HUES48 (cell line): ENCODE data around the gene FANCC.
A peak's percentile ranks its signal among the peaks of the same experiment; 100 is the strongest.

Experiments used
- H3K27ac ChIP-seq: one replicate; pipeline ENCODE4 v1.7.0; 2013; ENCODE audit warnings: low read depth, low read length, inconsistent platforms
- H3K27me3 ChIP-seq: 2 replicates; pipeline ENCODE4 v1.6.1; 2013; ENCODE audit warnings: mild to moderate bottlenecking, low read length; ENCODE audit not compliant: control insufficient read depth, insufficient read depth
- H3K36me3 ChIP-seq: 2 replicates; pipeline ENCODE4 v1.6.1; 2013; ENCODE audit warnings: low read length; ENCODE audit not compliant: control insufficient read depth, insufficient read depth
- H3K4me1 ChIP-seq: 2 replicates; pipeline ENCODE4 v1.6.1; 2013; ENCODE audit warnings: mild to moderate bottlenecking, low read length; ENCODE audit not compliant: control insufficient read depth, insufficient read depth
- H3K4me3 ChIP-seq: 2 replicates; pipeline ENCODE4 v1.5.1; 2013; ENCODE audit warnings: mild to moderate bottlenecking, low read depth, low read length
- H3K9ac ChIP-seq: 2 replicates; pipeline ENCODE4 v1.6.1; 2013; ENCODE audit warnings: mild to moderate bottlenecking, low read depth, low read length, moderate library complexity
- H3K9me3 ChIP-seq: 2 replicates; pipeline ENCODE4 v1.6.1; 2013; ENCODE audit warnings: low read length; ENCODE audit not compliant: control insufficient read depth, insufficient read depth

FANCC gene

DNA sequence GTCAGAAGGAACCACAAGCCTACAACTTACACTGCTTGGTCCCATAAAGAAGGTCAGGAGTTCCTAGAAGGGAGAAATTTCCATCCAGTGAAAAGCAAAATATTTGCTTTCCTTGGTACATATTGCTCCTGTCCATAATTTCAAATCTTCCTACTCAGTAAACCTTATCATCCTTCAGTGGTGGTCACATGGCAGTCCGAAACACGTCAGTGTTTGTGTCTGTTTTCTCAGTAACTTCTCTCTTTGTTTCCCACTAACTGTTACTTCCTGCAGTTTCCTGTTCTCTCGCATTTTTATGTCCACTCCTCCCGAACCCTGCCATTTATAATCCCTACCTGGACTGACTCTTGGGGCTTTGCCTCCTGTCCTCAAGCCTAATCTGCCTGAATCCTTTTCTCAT, 129.1 kb downstream of the FANCC start:
- peaks cover 4% of the 10 kb centered on the region for H3K4me1 ChIP-seq
- no peaks in the 10 kb centered on the region for H3K27me3 ChIP-seq
- no peak overlapping the region for H3K4me3 ChIP-seq
- H3K9me3 ChIP-seq, result no peaks in the 10 kb centered on the region
- H3K9ac ChIP-seq, result no peak overlapping the region
- H3K27ac ChIP-seq, result no peak overlapping the region
- no peaks in the 10 kb centered on the region for H3K36me3 ChIP-seq

GRCh38 chr9:95185956-95186355, 131.6 kb downstream of the FANCC start:
- no peak overlapping the region for H3K4me3 ChIP-seq
- peaks cover 10% of the 10 kb centered on the region for H3K4me1 ChIP-seq
- no peaks in the 10 kb centered on the region for H3K36me3 ChIP-seq
- no peak overlapping the region for H3K27ac ChIP-seq
- no peaks in the 10 kb centered on the region for H3K27me3 ChIP-seq
- no peaks in the 10 kb centered on the region for H3K9me3 ChIP-seq
- H3K9ac ChIP-seq, result no peak overlapping the region

DNA sequence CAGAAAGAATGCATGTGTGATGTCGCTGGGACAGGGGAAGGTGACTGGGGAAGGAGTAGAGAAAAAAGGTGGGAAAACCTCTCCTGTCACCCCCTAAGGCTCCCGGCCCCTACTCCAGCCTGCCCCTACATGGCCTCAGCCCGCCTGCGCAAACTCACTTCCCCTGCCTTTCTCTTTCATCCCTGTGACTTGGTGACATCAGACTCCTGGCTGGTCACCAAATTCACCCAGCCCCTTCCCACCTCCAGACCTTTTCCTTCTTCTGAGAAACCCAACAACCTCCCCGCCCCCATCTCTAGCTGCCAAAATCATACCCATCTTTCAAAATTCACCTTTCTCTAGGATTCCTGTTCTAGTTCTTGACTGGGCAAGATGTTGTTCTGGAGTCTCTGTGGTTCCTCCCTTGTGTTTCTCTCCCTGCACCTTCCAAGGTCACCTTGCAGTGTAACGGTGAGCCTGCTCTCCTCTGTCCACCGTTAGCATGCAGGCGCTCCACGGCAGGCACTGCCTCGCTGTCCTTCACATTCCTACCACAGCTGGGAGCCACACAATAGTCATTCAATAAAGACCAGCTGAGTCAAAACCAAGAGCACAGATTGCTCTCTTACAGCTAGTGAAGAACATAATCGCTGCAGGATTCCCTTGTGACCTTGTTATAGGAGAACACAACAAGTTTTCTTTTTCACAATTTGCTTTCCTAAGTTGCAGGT, 134.5 kb downstream of the FANCC start:
- Histone ChIP-seq H3K4me1 (peaks cover 10% of the 10 kb centered on the region), H3K9me3 (no peaks in the 10 kb centered on the region), H3K27ac (no peak overlapping the region), H3K4me3 (no peak overlapping the region), H3K27me3 (no peaks in the 10 kb centered on the region), H3K36me3 (no peaks in the 10 kb centered on the region), H3K9ac (no peak overlapping the region)

DNA sequence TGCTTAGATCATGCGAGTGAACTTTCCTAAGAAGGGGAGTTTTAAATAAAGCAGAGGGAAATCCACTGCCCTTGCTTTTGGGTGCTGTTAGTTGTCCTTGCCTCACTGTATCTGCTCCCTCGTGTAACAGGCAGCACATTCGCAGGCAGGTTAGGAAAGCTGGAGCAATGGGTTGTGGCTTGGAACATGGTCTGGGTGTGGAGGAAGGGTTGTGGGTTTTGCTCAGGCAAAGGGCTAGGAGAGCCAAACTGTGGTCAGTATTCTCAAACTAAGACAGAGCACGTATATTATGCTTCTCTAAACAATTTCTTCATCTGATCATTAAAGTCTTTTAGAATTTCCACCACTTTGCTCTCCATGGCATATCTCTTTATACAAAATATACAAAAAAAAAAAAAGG, 135.7 kb downstream of the FANCC start:
- H3K36me3 ChIP-seq, result no peaks in the 10 kb centered on the region
- H3K9me3 ChIP-seq, result no peaks in the 10 kb centered on the region
- H3K27me3 ChIP-seq, result no peaks in the 10 kb centered on the region
- H3K4me3 ChIP-seq, result no peak overlapping the region
- H3K9ac ChIP-seq, result no peak overlapping the region
- no peak overlapping the region for H3K27ac ChIP-seq
- peaks cover 10% of the 10 kb centered on the region for H3K4me1 ChIP-seq

DNA sequence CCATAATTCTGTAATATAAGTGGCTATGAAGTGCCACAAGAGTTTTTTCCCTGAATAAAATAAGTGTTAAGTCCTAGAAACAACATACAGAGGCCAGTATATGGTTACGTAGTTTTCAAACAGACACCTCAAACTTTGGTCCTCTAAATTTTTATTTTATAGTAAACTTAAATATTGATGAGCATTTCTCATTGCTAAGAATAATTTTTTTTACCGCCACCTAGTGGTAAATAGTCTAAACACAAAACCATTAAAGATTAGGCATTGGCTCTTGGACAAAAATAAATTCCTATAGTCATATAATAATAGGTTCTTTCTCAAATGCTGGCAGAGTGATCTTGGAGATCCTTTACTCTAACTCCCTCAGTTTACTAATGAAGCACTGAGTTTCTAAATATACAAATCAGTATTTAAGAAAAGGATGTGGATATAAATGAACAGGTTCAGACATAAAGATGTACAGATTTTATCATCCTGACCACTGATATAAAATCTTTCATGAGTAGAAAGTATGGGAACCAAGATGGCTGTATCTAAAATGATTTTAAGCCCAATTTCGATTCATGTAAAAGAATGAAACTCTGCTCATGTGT, 136.2 kb downstream of the FANCC start:
- no peaks in the 10 kb centered on the region for H3K9me3 ChIP-seq
- H3K4me1 ChIP-seq, result peaks cover 11% of the 10 kb centered on the region
- no peaks in the 10 kb centered on the region for H3K36me3 ChIP-seq
- no peak overlapping the region for H3K4me3 ChIP-seq
- no peak overlapping the region for H3K27ac ChIP-seq
- no peak overlapping the region for H3K9ac ChIP-seq
- no peaks in the 10 kb centered on the region for H3K27me3 ChIP-seq

DNA sequence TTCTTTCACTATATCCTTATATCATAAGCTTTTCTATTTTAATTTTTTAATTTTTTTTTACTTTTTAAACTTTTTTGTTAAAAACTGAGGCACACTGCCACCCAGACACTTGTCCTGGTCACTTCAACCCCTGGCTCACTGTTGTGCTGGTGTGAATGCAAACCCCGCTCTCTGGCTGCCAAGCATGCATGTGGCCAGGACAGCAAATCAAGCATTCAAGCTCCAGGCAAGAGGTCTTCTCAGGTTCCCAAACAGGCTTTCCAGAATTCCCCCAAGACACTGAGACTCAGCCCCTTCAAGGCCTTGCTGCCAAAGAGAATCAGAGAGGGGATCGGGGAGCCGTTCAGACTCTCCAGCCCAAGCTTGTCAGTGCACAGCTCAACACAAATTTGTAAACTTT, 139.9 kb downstream of the FANCC start:
- Histone ChIP-seq H3K9me3 (no peaks in the 10 kb centered on the region), H3K4me1 (peaks cover 11% of the 10 kb centered on the region; the same call in 1 of the 2 replicates), H3K27me3 (no peaks in the 10 kb centered on the region), H3K9ac (no peak overlapping the region), H3K4me3 (no peak overlapping the region), H3K36me3 (no peaks in the 10 kb centered on the region), H3K27ac (no peak overlapping the region)

DNA sequence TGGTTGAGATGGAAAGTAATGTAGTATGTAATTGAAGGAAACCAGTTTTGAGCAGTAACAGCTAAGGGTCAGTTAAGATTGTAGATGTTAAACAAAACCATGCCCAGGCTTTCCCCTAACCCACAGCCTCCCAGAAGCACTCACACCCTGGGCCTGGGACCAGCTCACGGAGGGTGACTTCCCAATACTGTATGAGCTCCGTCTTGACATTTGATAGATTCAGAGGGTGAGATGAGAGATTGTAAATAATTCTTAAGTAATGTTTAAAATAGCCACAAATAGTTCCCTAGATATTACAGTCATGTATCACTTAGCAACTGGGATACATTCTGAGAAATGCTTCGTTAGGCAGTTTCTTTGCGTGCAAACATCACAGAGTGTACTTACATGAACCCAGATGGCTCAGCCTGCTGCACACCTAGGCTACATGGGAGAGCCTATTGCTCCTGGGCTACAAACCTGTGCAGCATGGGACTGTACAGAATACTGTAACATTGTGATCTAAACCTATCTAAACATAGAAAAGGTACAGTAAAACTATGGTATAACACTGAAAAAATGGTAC, 140.7 kb downstream of the FANCC start:
- H3K9me3 ChIP-seq, result no peaks in the 10 kb centered on the region

GRCh38 chr9:95175523-95175922, 142.0 kb downstream of the FANCC start:
- H3K27me3 ChIP-seq, result no peaks in the 10 kb centered on the region
- H3K36me3 ChIP-seq, result no peaks in the 10 kb centered on the region

More for the DNA sequence above, 140.7 kb downstream of the FANCC start:
- Histone ChIP-seq H3K4me1 (peaks cover 11% of the 10 kb centered on the region), H3K4me3 (no peak overlapping the region), H3K27ac (no peak overlapping the region), H3K36me3 (no peaks in the 10 kb centered on the region), H3K27me3 (no peaks in the 10 kb centered on the region), H3K9ac (no peak overlapping the region)

DNA sequence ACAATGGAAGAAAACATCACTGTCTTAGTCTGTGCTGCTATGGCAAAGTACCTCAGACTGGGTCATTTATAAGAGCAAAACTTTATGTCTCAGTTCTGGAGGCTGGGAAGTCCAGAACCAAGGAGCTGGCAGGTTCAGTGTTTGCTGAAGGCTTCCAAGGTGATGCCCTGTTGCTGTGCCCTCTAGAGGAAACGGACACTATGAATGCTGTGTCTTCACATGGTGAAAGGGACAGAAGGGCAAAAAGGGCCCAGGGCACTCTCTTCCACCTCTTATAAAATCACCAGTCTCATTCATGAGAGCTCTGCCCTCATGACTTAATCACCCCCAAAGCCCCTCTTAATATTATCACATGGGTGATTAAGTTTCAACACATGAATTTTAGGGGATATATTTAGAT, 143.5 kb downstream of the FANCC start:
- Histone ChIP-seq H3K4me1 (peaks cover 24% of the 10 kb centered on the region), H3K27me3 (no peaks in the 10 kb centered on the region), H3K4me3 (no peak overlapping the region), H3K9me3 (no peaks in the 10 kb centered on the region), H3K36me3 (no peaks in the 10 kb centered on the region; the same call in 1 of the 2 replicates), H3K27ac (no peak overlapping the region), H3K9ac (no peak overlapping the region)

More at GRCh38 chr9:95175523-95175922, 142.0 kb downstream of the FANCC start:
- Histone ChIP-seq H3K9me3 (no peaks in the 10 kb centered on the region), H3K9ac (no peak overlapping the region), H3K4me1 (peaks cover 24% of the 10 kb centered on the region), H3K4me3 (no peak overlapping the region), H3K27ac (no peak overlapping the region)

- Histone ChIP-seq H3K9me3 (no peaks in the 10 kb centered on the region), H3K9ac (no peak overlapping the region), H3K4me1 (peaks cover 28% of the 10 kb centered on the region), H3K27me3 (no peaks in the 10 kb centered on the region), H3K36me3 (no peaks in the 10 kb centered on the region; the same call in 1 of the 2 replicates), H3K4me3 (no peak overlapping the region), H3K27ac (no peak overlapping the region)
These were observed 145.9 kb downstream of the FANCC start for GRCh38 chr9:95171596-95171995.

DNA sequence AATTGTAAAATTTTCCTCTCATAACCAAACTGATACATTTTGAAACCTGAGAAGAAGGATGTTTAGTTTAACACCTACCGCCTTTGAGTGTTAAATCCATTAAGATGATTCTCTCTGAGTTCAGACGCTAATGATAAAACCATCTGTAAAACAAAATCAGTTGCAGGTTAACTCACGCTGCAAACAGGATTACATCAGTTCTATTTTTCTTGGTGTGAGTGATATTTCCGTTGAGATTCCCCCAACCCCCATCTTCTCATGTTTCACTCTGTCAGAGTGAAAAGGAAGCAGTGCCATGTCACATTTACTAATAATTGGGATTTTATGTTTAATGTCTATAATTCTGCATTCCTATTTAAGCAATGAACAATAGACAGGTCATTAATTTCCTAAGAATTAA, 146.5 kb downstream of the FANCC start:
- Histone ChIP-seq H3K4me1 (peaks cover 24% of the 10 kb centered on the region), H3K27me3 (no peaks in the 10 kb centered on the region), H3K27ac (peak overlapping the region; percentile 63), H3K36me3 (no peaks in the 10 kb centered on the region; the same call in 1 of the 2 replicates), H3K4me3 (no peak overlapping the region), H3K9me3 (no peaks in the 10 kb centered on the region), H3K9ac (no peak overlapping the region)
